Pancreas (tissue), 10 donors: ENCODE data around the gene CDC42BPB. TPM values are rescaled to one million over a fixed set of nuclear protein-coding genes. Genes with fewer than 3 reads are reported as not detected.

Experiments used
- ATAC-seq, 4 donors: fragments of 200-7000 bp; cut with Tn5 transposase; one replicate each; pipeline versions ENCODE4 v1.8.0 to v1.9.1; 2020; ENCODE audit warnings: mild to moderate bottlenecking in 4 of 4, moderate library complexity in 4 of 4
- DNase-seq, 6 donors: peaks; one replicate each; pipeline ENCODE4 v3.0.0-alpha.2; 2020
- FAIRE-seq: peaks from 2 replicates; lab custom pipeline; 2012; peaks lifted over from hg19 to GRCh38; lab: Jason Lieb, UNC
- H3K27ac ChIP-seq, 4 donors: fragments of 200-600 bp; sonication (generic); 1 replicate in 3 of 4; 2 replicates in 1 of 4; pipeline versions ENCODE4 v1.5.0 to v1.8.0; 2020
- H3K27me3 ChIP-seq, 4 donors: fragments of 200-600 bp; one replicate each; pipeline ENCODE4 v1.8.0; 2021
- H3K36me3 ChIP-seq, 3 donors: fragments of 200-600 bp; sonication (generic) in 1 of 3; one replicate each; pipeline versions ENCODE4 v1.5.0 to v1.8.0; 2020 to 2021
- H3K4me1 ChIP-seq, 3 donors: fragments of 200-600 bp; one replicate each; pipeline ENCODE4 v1.8.0; 2021
- H3K4me3 ChIP-seq, 4 donors: fragments of 200-600 bp; sonication (generic) in 2 of 4; one replicate each; pipeline versions ENCODE4 v1.5.0 to v1.8.0; 2020 to 2021
- H3K9me3 ChIP-seq, 4 donors: fragments of 200-600 bp; one replicate each; pipeline ENCODE4 v1.8.0; 2021
- CTCF ChIP-seq, 4 donors: fragments of 200-600 bp; sonication (generic) in 3 of 4; IDR thresholded peaks; one replicate each; pipeline versions ENCODE4 v1.5.0 to v1.8.0; 2021; ENCODE audit warnings: antibody characterized with exemption in 4 of 4
- WGBS, 2 donors: extraction: QIAGEN DNeasy Blood & Tissue Kit; methylation state at CpG; one replicate each; pipeline ENCODE4 v1.1.7; 2013; 5-methylcytosine and 5-hydroxymethylcytosine counted together
- intact Hi-C, 3 donors: fragments of 100-400 bp; cut with DNase I; formaldehyde crosslinking; loops; one replicate each; pipeline versions ENCODE4 v1.11.1 to v1.14.2; 2022
- polyA plus RNA-seq, 2 donors: library from polyadenylated mRNA; stranded (reverse); fragments of 200-250 nt; gene quantifications; one replicate each; pipeline ENCODE4 v1.2.3, GENCODE V29; 2013
- total RNA-seq, 6 donors: library from RNA; stranded (reverse); fragmentation: NEBNext Ultra II Directional in 4 of 6; extraction: Animal tissue kit (Norgen Biotek cat#: 25700) in 4 of 6; gene quantifications; one replicate each; pipeline versions ENCODE4 v1.2.1 to v1.2.4, GENCODE V29; 2021 to 2023
- donor health status: healthy with polysubstance abuse.
- donor health status: DM: no; HTN: no; CAD: no; lungs with moderate emphysema.
- donor health status: DM: no; HTN: no; CAD: no.
- donor health status: control.
- donor health status: control.
- donor health status: Bipolar disorder and iron deficiency.
- donor health status: DM: yes; HTN: yes; CAD: no.
- donor health status: DM: no; HTN: no; CAD: no.
- donor health status: DM: no; HTN: no; CAD: no.
- donor health status: DM: yes; HTN: yes; CAD: no.

Gene CDC42BPB
- total and polyA plus RNA-seq, 8 donors, result 27.2 to 45.5 (median 32.7) TPM

GRCh38 chr14:102932484-102933248, 124.7 kb downstream of the CDC42BPB start:
- H3K4me3 ChIP-seq, result no peak overlapping the region
- H3K4me1 ChIP-seq, result peaks cover 0 to 14% (median 13%) of the 10 kb centered on the region in 3 donors
- FAIRE-seq (no peak), DNase-seq (peak in 1 of 6 donors; percentile 59), ATAC-seq (no peak)
- no peak for TF ChIP-seq CTCF (IDR thresholded peaks at IDR 0.05)
- WGBS, 2 donors, result 88% methylated on average over 21 to 26 of the region's 26 CpGs
- H3K36me3 ChIP-seq, result peaks cover 0 to 10% (median 0%) of the 10 kb centered on the region in 3 donors
- no peak overlapping the region for H3K27ac ChIP-seq
- intact Hi-C loops, result no loop called here
- H3K27me3 ChIP-seq, result peaks cover 0 to 4% (median 0%) of the 10 kb centered on the region in 4 donors
- no peaks in the 10 kb centered on the region for H3K9me3 ChIP-seq

- Histone ChIP-seq H3K9me3 (no peaks in the 10 kb centered on the region), H3K4me3 (no peak overlapping the region), H3K27me3 (peaks cover 0 to 4% (median 0%) of the 10 kb centered on the region in 4 donors), H3K4me1 (peaks cover 0 to 14% (median 13%) of the 10 kb centered on the region in 3 donors), H3K27ac (no peak overlapping the region), H3K36me3 (peaks cover 0 to under 1% (median 0%) of the 10 kb centered on the region in 3 donors)
- peak in 1 of 6 donors; percentile 54 for DNase-seq
- no peak for TF ChIP-seq CTCF (IDR thresholded peaks at IDR 0.05)
- 92 to 94% methylated on average over 12 of the region's 12 CpGs for WGBS, 2 donors
- no peak for ATAC-seq
- FAIRE-seq, result no peak
- intact Hi-C loops, result no loop called here
These were observed 125.6 kb downstream of the CDC42BPB start for GRCh38 chr14:102931580-102932285.

- no peak for TF ChIP-seq CTCF (IDR thresholded peaks at IDR 0.05)
- H3K4me3 ChIP-seq, result peak overlapping the region in 2 of 4 donors; percentile 22 to 35
- peak; percentile 15 to 36 (median 20) for ATAC-seq
- H3K9me3 ChIP-seq, result no peaks in the 10 kb centered on the region
- no peak overlapping the region for H3K27ac ChIP-seq
- H3K4me1 ChIP-seq, result peaks cover 0 to 14% (median 13%) of the 10 kb centered on the region in 3 donors
- no peaks in the 10 kb centered on the region for H3K36me3 ChIP-seq
- intact Hi-C loops, result no loop called here
- FAIRE-seq, result no peak
- DNase-seq, result peak in 1 of 6 donors; percentile 80
- WGBS, 2 donors, result 57 to 67% methylated on average over 33 to 34 of the region's 34 CpGs
- peaks cover 0 to 4% (median 0%) of the 10 kb centered on the region in 4 donors for H3K27me3 ChIP-seq
These were observed 126.4 kb downstream of the CDC42BPB start for GRCh38 chr14:102930753-102931579.

GRCh38 chr14:102930138-102930752, 127.1 kb downstream of the CDC42BPB start:
- H3K9me3 ChIP-seq, result no peaks in the 10 kb centered on the region
- H3K4me3 ChIP-seq, result peak overlapping the region in 2 of 4 donors; percentile 22 to 35
- intact Hi-C loops, result no loop called here
- 0 to 3% methylated on average over 9 to 74 of the region's 74 CpGs for WGBS, 2 donors
- peaks cover 0 to 4% (median 0%) of the 10 kb centered on the region in 4 donors for H3K27me3 ChIP-seq
- H3K36me3 ChIP-seq, result no peaks in the 10 kb centered on the region
- peaks cover 0 to 14% (median 13%) of the 10 kb centered on the region in 3 donors for H3K4me1 ChIP-seq
- H3K27ac ChIP-seq, result no peak overlapping the region
- FAIRE-seq (no peak), ATAC-seq (peak in 3 of 4 donors; percentile 10 to 41 (median 27)), DNase-seq (peak in 1 of 6 donors; percentile 71)
- TF ChIP-seq CTCF (IDR thresholded peaks at IDR 0.05), result no peak
